K562 (cell line): Measurements from ENCODE around the gene NBPF14. TPM values are rescaled to one million over a fixed set of nuclear protein-coding genes. Genes with fewer than 3 reads are reported as not detected.

Experiments used
- CSDE1 ChIP-seq, 2 experiments: fragments of 450-650 bp; IDR thresholded peaks; 2 replicates each; pipeline ENCODE4 v1.6.1; 2016; ENCODE audit warnings: mild to moderate bottlenecking in 1 of 2
- E2F3 ChIP-seq: fragments of 250-450 bp; sonication (Bioruptor Pico); IDR thresholded peaks from 2 replicates; pipeline ENCODE4 v1.4.0; 2020; ENCODE audit warnings: mild to moderate bottlenecking
- EP300 ChIP-seq: IDR thresholded peaks from 2 replicates; pipeline ENCODE4 v1.6.1; 2012; ENCODE audit warnings: low read length, improper control_type of control experiment
- EP400 ChIP-seq: fragments of 450-650 bp; IDR thresholded peaks from 2 replicates; pipeline ENCODE4 v1.6.1; 2017; ENCODE audit warnings: antibody characterized with exemption, mild to moderate bottlenecking, moderate library complexity
- FOXP1 ChIP-seq: sonication (generic); formaldehyde crosslinking; IDR thresholded peaks from 2 replicates; pipeline ENCODE4 v1.8.0; 2022; ENCODE audit warnings: mild to moderate bottlenecking, missing genetic modification reagents
- KDM2B ChIP-seq: fragments of 250-450 bp; sonication (Bioruptor Pico); IDR thresholded peaks from 2 replicates; pipeline ENCODE4 v1.8.0; 2021; ENCODE audit warnings: mild to moderate bottlenecking, moderate library complexity
- LEF1 ChIP-seq: fragments of 450-650 bp; IDR thresholded peaks from 2 replicates; pipeline ENCODE4 v1.6.1; 2016; ENCODE audit warnings: mild to moderate bottlenecking
- NELFE ChIP-seq: IDR thresholded peaks from 2 replicates; pipeline ENCODE4 v1.6.1; 2011; ENCODE audit warnings: mild to moderate bottlenecking; ENCODE audit not compliant: insufficient read depth, insufficient read length
- OTX1 ChIP-seq: fragments of 450-650 bp; formaldehyde crosslinking; IDR thresholded peaks from 2 replicates; pipeline ENCODE4 v1.4.0; 2022; ENCODE audit warnings: mild to moderate bottlenecking
- POLR2AphosphoS2 ChIP-seq: IDR thresholded peaks from 2 replicates; pipeline ENCODE4 v1.6.1; 2012; ENCODE audit warnings: low read length, improper control_type of control experiment
- SP2 ChIP-seq: IDR thresholded peaks from 2 replicates; pipeline ENCODE4 v1.6.1; 2011; ENCODE audit warnings: mild to moderate bottlenecking, low read depth, low read length, moderate library complexity; ENCODE audit not compliant: poor library complexity, severe bottlenecking; ENCODE audit errors: extremely low read depth
- THRAP3 ChIP-seq: fragments of 450-650 bp; IDR thresholded peaks from 2 replicates; pipeline ENCODE4 v1.6.1; 2016; ENCODE audit warnings: mild to moderate bottlenecking, inconsistent platforms, borderline replicate concordance
- ZBTB9 ChIP-seq: fragments of 450-650 bp; formaldehyde crosslinking; IDR thresholded peaks from 2 replicates; pipeline ENCODE4 v1.4.0; 2020; ENCODE audit warnings: mild to moderate bottlenecking, moderate library complexity
- ZEB2 ChIP-seq: fragments of 450-650 bp; IDR thresholded peaks from 2 replicates; pipeline ENCODE4 v1.6.1; 2016
- polyA plus RNA-seq, 8 experiments: library from polyadenylated mRNA; depleted of rRNA in 4 of 8; stranded (reverse) in 5 of 8; unstranded in 3 of 8; fragments of >200 nt; fragmentation: Nextera tagmentation in 2 of 8; fragmentation: Illumina TruSeq in 1 of 8; extraction: Ambion mirVana in 2 of 8; extraction: Trizol in 1 of 8; gene quantifications; 2 replicates each; pipeline versions ENCODE4 v1.2.1 to v1.2.3, GENCODE V29; 2011 to 2014; ENCODE audit warnings: inconsistent platforms in 1 of 8, missing spikeins in 1 of 8
- total RNA-seq, 7 experiments: library from RNA; depleted of rRNA in 6 of 7; stranded (reverse); fragments of >200 nt in 6 of 7; fragmentation: Illumina TruSeq in 2 of 7; extraction: Trizol in 2 of 7; gene quantifications; 2 replicates each; pipeline versions ENCODE4 v1.2.1 to v1.2.3, GENCODE V29; 2011 to 2021; ENCODE audit warnings: low replicate concordance in 1 of 7
- TF ChIP-seq, protein P1 (sequence below): sonication (generic); formaldehyde crosslinking; IDR thresholded peaks from 2 replicates; pipeline ENCODE4 v1.8.0; 2022; ENCODE audit warnings: missing genetic modification reagents, mild to moderate bottlenecking, borderline replicate concordance
- TF ChIP-seq, protein P2 (sequence below): fragments of 250-450 bp; sonication (Bioruptor Pico); IDR thresholded peaks from 2 replicates; pipeline ENCODE4 v1.5.0; 2022; ENCODE audit warnings: mild to moderate bottlenecking
- TF ChIP-seq, protein P3 (sequence below): sonication (generic); formaldehyde crosslinking; IDR thresholded peaks from 2 replicates; pipeline ENCODE4 v1.8.1; 2023; ENCODE audit warnings: mild to moderate bottlenecking, missing genetic modification reagents

NBPF14 gene
- total and polyA plus RNA-seq, 9 of the 15 experiments (the other 6 are each of a cell fraction or from before 2014, with no cell fraction given), result 0.99 to 10.6 (median 6.1) TPM

DNA sequence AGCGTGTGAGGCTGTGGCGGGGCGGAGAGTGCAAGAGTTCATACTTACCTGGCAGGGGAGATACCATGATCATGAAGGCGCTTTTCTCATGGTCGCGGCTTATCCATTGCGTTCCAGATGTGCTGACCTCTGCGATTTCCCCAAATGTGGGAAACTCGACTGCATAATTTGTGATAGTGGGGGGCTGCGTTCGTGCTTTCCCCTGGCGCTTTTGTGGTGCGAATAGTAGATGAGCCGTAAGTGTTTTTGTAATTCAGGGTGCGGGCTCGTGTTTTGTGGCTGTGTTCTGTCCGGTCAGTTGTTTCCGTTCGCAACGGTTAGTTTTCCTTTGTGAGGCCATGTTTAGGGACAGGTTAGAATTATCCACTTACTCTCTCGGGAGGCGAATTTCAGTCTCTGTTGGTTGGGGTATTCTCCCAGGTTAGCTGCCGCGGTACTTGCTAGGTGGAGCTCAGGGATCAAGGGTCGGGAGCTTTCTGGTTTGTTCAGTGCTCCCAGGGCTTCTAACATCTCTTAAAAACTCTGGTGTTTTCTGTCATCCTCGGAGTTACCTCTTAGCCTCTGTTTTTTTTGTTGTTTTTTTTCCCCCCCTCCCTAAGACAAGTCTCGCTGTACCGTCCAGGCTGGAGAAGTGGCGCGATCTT lies 73.1 kb downstream of the NBPF14 start (continued):
- peak; percentile 99 for TF ChIP-seq POLR2AphosphoS2
- TF ChIP-seq, protein P1, sequence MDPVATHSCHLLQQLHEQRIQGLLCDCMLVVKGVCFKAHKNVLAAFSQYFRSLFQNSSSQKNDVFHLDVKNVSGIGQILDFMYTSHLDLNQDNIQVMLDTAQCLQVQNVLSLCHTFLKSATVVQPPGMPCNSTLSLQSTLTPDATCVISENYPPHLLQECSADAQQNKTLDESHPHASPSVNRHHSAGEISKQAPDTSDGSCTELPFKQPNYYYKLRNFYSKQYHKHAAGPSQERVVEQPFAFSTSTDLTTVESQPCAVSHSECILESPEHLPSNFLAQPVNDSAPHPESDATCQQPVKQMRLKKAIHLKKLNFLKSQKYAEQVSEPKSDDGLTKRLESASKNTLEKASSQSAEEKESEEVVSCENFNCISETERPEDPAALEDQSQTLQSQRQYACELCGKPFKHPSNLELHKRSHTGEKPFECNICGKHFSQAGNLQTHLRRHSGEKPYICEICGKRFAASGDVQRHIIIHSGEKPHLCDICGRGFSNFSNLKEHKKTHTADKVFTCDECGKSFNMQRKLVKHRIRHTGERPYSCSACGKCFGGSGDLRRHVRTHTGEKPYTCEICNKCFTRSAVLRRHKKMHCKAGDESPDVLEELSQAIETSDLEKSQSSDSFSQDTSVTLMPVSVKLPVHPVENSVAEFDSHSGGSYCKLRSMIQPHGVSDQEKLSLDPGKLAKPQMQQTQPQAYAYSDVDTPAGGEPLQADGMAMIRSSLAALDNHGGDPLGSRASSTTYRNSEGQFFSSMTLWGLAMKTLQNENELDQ (CRISPR knock-in tag), result peak; percentile 93; the same call in 1 of the 2 replicates
- TF ChIP-seq LEF1, result peak; percentile 85; the same call in 1 of the 2 replicates
- peak; percentile 21 for TF ChIP-seq NELFE
- peak; percentile 77 for TF ChIP-seq ZEB2
- TF ChIP-seq KDM2B (CRISPR knock-in tag), result peak; percentile 87; the same call in 1 of the 2 replicates
- TF ChIP-seq CSDE1 (IDR thresholded peaks at IDR 0.05), result peak in 1 of 2 experiments; percentile 100; a peak in 2 of 4 replicates
- TF ChIP-seq, protein P2, sequence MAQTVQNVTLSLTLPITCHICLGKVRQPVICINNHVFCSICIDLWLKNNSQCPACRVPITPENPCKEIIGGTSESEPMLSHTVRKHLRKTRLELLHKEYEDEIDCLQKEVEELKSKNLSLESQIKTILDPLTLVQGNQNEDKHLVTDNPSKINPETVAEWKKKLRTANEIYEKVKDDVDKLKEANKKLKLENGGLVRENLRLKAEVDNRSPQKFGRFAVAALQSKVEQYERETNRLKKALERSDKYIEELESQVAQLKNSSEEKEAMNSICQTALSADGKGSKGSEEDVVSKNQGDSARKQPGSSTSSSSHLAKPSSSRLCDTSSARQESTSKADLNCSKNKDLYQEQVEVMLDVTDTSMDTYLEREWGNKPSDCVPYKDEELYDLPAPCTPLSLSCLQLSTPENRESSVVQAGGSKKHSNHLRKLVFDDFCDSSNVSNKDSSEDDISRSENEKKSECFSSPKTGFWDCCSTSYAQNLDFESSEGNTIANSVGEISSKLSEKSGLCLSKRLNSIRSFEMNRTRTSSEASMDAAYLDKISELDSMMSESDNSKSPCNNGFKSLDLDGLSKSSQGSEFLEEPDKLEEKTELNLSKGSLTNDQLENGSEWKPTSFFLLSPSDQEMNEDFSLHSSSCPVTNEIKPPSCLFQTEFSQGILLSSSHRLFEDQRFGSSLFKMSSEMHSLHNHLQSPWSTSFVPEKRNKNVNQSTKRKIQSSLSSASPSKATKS (CRISPR knock-in tag), result peak; percentile 97
- TF ChIP-seq, protein P3, sequence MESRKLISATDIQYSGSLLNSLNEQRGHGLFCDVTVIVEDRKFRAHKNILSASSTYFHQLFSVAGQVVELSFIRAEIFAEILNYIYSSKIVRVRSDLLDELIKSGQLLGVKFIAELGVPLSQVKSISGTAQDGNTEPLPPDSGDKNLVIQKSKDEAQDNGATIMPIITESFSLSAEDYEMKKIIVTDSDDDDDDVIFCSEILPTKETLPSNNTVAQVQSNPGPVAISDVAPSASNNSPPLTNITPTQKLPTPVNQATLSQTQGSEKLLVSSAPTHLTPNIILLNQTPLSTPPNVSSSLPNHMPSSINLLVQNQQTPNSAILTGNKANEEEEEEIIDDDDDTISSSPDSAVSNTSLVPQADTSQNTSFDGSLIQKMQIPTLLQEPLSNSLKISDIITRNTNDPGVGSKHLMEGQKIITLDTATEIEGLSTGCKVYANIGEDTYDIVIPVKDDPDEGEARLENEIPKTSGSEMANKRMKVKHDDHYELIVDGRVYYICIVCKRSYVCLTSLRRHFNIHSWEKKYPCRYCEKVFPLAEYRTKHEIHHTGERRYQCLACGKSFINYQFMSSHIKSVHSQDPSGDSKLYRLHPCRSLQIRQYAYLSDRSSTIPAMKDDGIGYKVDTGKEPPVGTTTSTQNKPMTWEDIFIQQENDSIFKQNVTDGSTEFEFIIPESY (CRISPR knock-in tag), result 0 out of 2 replicates have a peak, but pooled peaks have one; percentile 37
- peak; percentile 100 for TF ChIP-seq THRAP3
- peak; percentile 30 for TF ChIP-seq SP2
- TF ChIP-seq FOXP1 (CRISPR knock-in tag), result peak; percentile 96
- peak; percentile 99 for TF ChIP-seq ZBTB9 (CRISPR knock-in tag)
- TF ChIP-seq OTX1 (CRISPR knock-in tag), result peak; percentile 100
- peak; percentile 73 for TF ChIP-seq EP300
- peak; percentile 89 for TF ChIP-seq E2F3
- peak; percentile 69 for TF ChIP-seq EP400
